ENCODE results near the gene SYDE1.

- TF ChIP-seq POLR2AphosphoS5 (IDR thresholded peaks at IDR 0.05; ENCODE audit: low read depth, low read length) (no peak), TAF1 (IDR thresholded peaks at IDR 0.05; ENCODE audit: low read depth, low read length) (no peak), POLR2A (IDR thresholded peaks at IDR 0.05; ENCODE audit: low read depth, low read length) (no peak), SPI1 (IDR thresholded peaks at IDR 0.05; ENCODE audit: low read depth, low read length) (no peak)
Observed at GRCh38 chr19:15136234-15136954, 29.2 kb downstream of the SYDE1 start.

All from GM12891 (cell line).